AG04449 (cell line): ENCODE measurements around the gene SLC2A9.

Source experiments
- CTCF ChIA-PET: fragments of 350-600 bp; formaldehyde crosslinking; extraction: SDS; loops from one replicate; lab custom pipeline; 2021; ENCODE audit warnings: antibody characterized with exemption; lab: Yijun Ruan, JAX
- POLR2A ChIA-PET: fragments of 400-600, 350-600 bp; formaldehyde crosslinking; extraction: SDS; loops from one replicate; lab custom pipeline; 2020; ENCODE audit warnings: antibody characterized with exemption, inconsistent platforms; lab: Yijun Ruan, JAX
- DNase-seq: peaks from one replicate; pipeline ENCODE4 v3.0.0-alpha.2; 2010; ENCODE audit warnings: low read depth, low spot score
- H3K4me3 ChIP-seq: 2 replicates; pipeline ENCODE4 v1.5.1; 2011; ENCODE audit warnings: low read depth, mild to moderate bottlenecking, control low read depth, low read length
- CTCF ChIP-seq: IDR thresholded peaks from one replicate; pipeline ENCODE4 v1.5.1; 2011; ENCODE audit warnings: mild to moderate bottlenecking, moderate library complexity, low read length, control low read depth, inconsistent platforms; ENCODE audit not compliant: insufficient read depth; ENCODE audit errors: missing control alignments

SLC2A9 gene

GRCh38 chr4:10034612-10035104 lies 13.4 kb upstream of the SLC2A9 start:
- H3K4me3 ChIP-seq: no peak overlapping the region
- ChIA-PET CTCF (no interaction called here), POLR2A (no interaction called here)
- DNase-seq: no peak
- TF ChIP-seq CTCF: no peak

GRCh38 chr4:10034136-10034535 lies 12.8 kb upstream of the SLC2A9 start:
- no peak overlapping the region for H3K4me3 ChIP-seq
- ChIA-PET CTCF (no interaction called here), POLR2A (no interaction called here)

GRCh38 chr4:10033191-10033881 lies 12.0 kb upstream of the SLC2A9 start:
- ChIA-PET CTCF (no interaction called here), POLR2A (no interaction called here)
- no peak for TF ChIP-seq CTCF
- DNase-seq: no peak
- no peak overlapping the region for H3K4me3 ChIP-seq

More at GRCh38 chr4:10034136-10034535, 12.8 kb upstream of the SLC2A9 start:
- no peak for TF ChIP-seq CTCF
- no peak for DNase-seq

- H3K4me3 ChIP-seq: no peak overlapping the region
- TF ChIP-seq CTCF: no peak
- DNase-seq: no peak
- POLR2A ChIA-PET: no interaction called here
- CTCF ChIA-PET: no interaction called here
Measured at GRCh38 chr4:10032625-10033024, 11.3 kb upstream of the SLC2A9 start.

- TF ChIP-seq CTCF: no peak
- ChIA-PET POLR2A (no interaction called here), CTCF (interaction anchor here (1.6 kb wide), 1 partner anchor 17 kb away, joined by 5 read pairs; no protein-coding TSS in a partner anchor)
- no peak overlapping the region for H3K4me3 ChIP-seq
- no peak for DNase-seq
Measured at GRCh38 chr4:10031668-10032590, 10.6 kb upstream of the SLC2A9 start.
